ENCODE measurements around the gene C19orf44. TPM values are rescaled to one million over a fixed set of nuclear protein-coding genes. Genes with fewer than 3 reads are reported as not detected.
"Not testable (repeated sequence)": the region's sequence is repeated elsewhere in the genome, so short reads cannot be mapped to it uniquely, and the experiment has no call there.

C19orf44 gene
- 1 to 10 TPM; 3.2 to 9.3 (median 5.3) TPM for total RNA-seq
- 10 to 100 TPM in 1 of 3 donors, 1 to 10 TPM in 2; 4.8 to 12.1 (median 5.9) TPM for polyA plus RNA-seq
- long read RNA-seq, donor 1: 0 reads
- long read RNA-seq, donor 2: 0 reads
- long read RNA-seq, donor 3: 0 reads
- long read RNA-seq, donor 4, partial matches to known transcripts: 1 of 4 reads
- long read RNA-seq, donor 4, other reads (novel, unspliced or antisense): 2 of 4 reads
- long read RNA-seq, donor 5, partial matches to known transcripts: 2 of 5 reads
- long read RNA-seq, donor 5, other reads (novel, unspliced or antisense): 2 of 5 reads
- long read RNA-seq, donor 6, partial matches to known transcripts: 1 of 2 reads
- long read RNA-seq, donor 6, other reads (novel, unspliced or antisense): 1 of 2 reads
- long read RNA-seq, donor 7: 0 reads
- long read RNA-seq, donor 8: 0 reads
- long read RNA-seq, donor 9: 0 reads
- long read RNA-seq, donor 10: 0 reads

- peak; percentile 98 to 100 (median 99) for DNase-seq
- WGBS, 4 donors: 0 to 3% (median 1%) methylated on average over 14 to 52 of the region's 52 CpGs
- TF ChIP-seq POLR2A (IDR thresholded peaks at IDR 0.05): no peak
- peak in 4 of 6 experiments; percentile 22 to 38 (median 32) for TF ChIP-seq CTCF (IDR thresholded peaks at IDR 0.05)
- H3K27me3 ChIP-seq: no peaks in the 10 kb centered on the region
- peak within 1 kb of the TSS; percentile 32 to 77 (median 58) for H3K4me3 ChIP-seq
- intact Hi-C loops (cut with DNase I): no loop called here
- peaks cover 4 to 8% of the 10 kb centered on the region in 2 donors for H3K4me1 ChIP-seq (replicated peaks in 1 of 2)
- peak within 1 kb of the TSS in 3 of 5 donors; percentile 40 to 70 (median 59) for H3K27ac ChIP-seq
- H3K36me3 ChIP-seq (replicated peaks in 1 of 2): peaks cover 0 to 5% of the 10 kb centered on the region in 2 donors
- H3K9me3 ChIP-seq (replicated peaks in 1 of 3): no peaks in the 10 kb centered on the region
These were observed at the start of gene C19orf44, which contains the start of gene CALR3 for GRCh38 chr19:16495982-16496612. TSS of gene C19orf44 (plus strand) at chr19:16496394. CDS start at chr19:16500793, 4,399 bp downstream. TSS of gene CALR3 (minus strand) at chr19:16496167. CDS start at chr19:16496129, 38 bp downstream.

GRCh38 chr19:16446724-16447368 lies 49.3 kb upstream of the C19orf44 start:
- peaks cover 14 to 59% of the 10 kb centered on the region in 2 donors for H3K4me1 ChIP-seq (replicated peaks in 1 of 2)
- WGBS, 4 donors: 12 to 34% (median 28%) methylated on average over 6 to 9 of the region's 9 CpGs

GRCh38 chr19:16448872-16449271 lies 47.3 kb upstream of the C19orf44 start:
- H3K9me3 ChIP-seq (replicated peaks in 1 of 3); H3K27ac ChIP-seq; DNase-seq; H3K4me3 ChIP-seq; intact Hi-C loops (cut with DNase I); H3K36me3 ChIP-seq (replicated peaks in 1 of 2); H3K27me3 ChIP-seq: not testable (repeated sequence)
- 93 to 98% (median 95%) methylated on average over 3 of the region's 3 CpGs for WGBS, 4 donors
- peaks cover 17 to 49% of the 10 kb centered on the region in 2 donors for H3K4me1 ChIP-seq (replicated peaks in 1 of 2)

More at GRCh38 chr19:16446724-16447368, 49.3 kb upstream of the C19orf44 start:
- DNase-seq: peak; percentile 54 to 89 (median 85)
- TF ChIP-seq POLR2A (IDR thresholded peaks at IDR 0.05) (peak in 1 of 2 donors; percentile 70), CTCF (IDR thresholded peaks at IDR 0.05) (no peak)
- no peaks in the 10 kb centered on the region for H3K27me3 ChIP-seq
- H3K4me3 ChIP-seq: no peak overlapping the region
- no peaks in the 10 kb centered on the region for H3K36me3 ChIP-seq (replicated peaks in 1 of 2)
- H3K27ac ChIP-seq: peak overlapping the region in 4 of 5 donors; percentile 26 to 75 (median 56)
- H3K9me3 ChIP-seq (replicated peaks in 1 of 3): no peaks in the 10 kb centered on the region
- intact Hi-C loops (cut with DNase I): no loop called here

GRCh38 chr19:16449330-16449961 lies 46.7 kb upstream of the C19orf44 start:
- Histone ChIP-seq H3K27ac (no peak overlapping the region), H3K27me3 (no peaks in the 10 kb centered on the region), H3K9me3 (replicated peaks in 1 of 3) (no peaks in the 10 kb centered on the region), H3K4me1 (replicated peaks in 1 of 2) (peaks cover 23 to 49% of the 10 kb centered on the region in 2 donors), H3K36me3 (replicated peaks in 1 of 2) (no peaks in the 10 kb centered on the region), H3K4me3 (no peak overlapping the region)
- intact Hi-C loops (cut with DNase I): no loop called here
- WGBS, 4 donors: 70 to 83% (median 80%) methylated on average over 6 of the region's 6 CpGs
- no peak for TF ChIP-seq POLR2A (IDR thresholded peaks at IDR 0.05)
- no peak for TF ChIP-seq CTCF (IDR thresholded peaks at IDR 0.05)
- DNase-seq: no peak
